WERI-Rb-1 (cell line): ENCODE results near the gene FAM170B.

ENCODE experiments used
- DNase-seq: peaks from one replicate; pipeline ENCODE4 v3.0.0-alpha.2; 2020
- H3K27ac ChIP-seq: fragments of 250-450 bp; sonication (Bioruptor Pico); 2 replicates; pipeline ENCODE4 v1.5.1; 2020; ENCODE audit warnings: mild to moderate bottlenecking, moderate library complexity
- H3K27me3 ChIP-seq: fragments of 250-450 bp; sonication (Bioruptor Pico); 2 replicates; pipeline ENCODE4 v1.5.1; 2021; ENCODE audit warnings: mild to moderate bottlenecking, low read depth, moderate library complexity; ENCODE audit not compliant: insufficient read depth, severe bottlenecking
- H3K36me3 ChIP-seq: fragments of 250-450 bp; sonication (Bioruptor Pico); 2 replicates; pipeline ENCODE4 v1.5.1; 2020; ENCODE audit warnings: mild to moderate bottlenecking, moderate library complexity
- H3K4me3 ChIP-seq: 2 replicates; pipeline ENCODE4 v1.5.1; 2011; ENCODE audit warnings: low read depth, mild to moderate bottlenecking, control low read depth, low read length
- H3K9me3 ChIP-seq: fragments of 250-450 bp; sonication (Bioruptor Pico); 2 replicates; pipeline ENCODE4 v1.5.1; 2021; ENCODE audit warnings: mild to moderate bottlenecking, moderate library complexity; ENCODE audit not compliant: severe bottlenecking
- CTCF ChIP-seq: IDR thresholded peaks from 2 replicates; pipeline ENCODE4 v1.5.1; 2011; ENCODE audit warnings: low read depth, mild to moderate bottlenecking, control low read depth, inconsistent platforms, low read length

Gene FAM170B

GRCh38 chr10:49170632-49171325, 37.0 kb upstream of the FAM170B start:
- Histone ChIP-seq H3K36me3 (no peaks in the 10 kb centered on the region), H3K4me3 (no peak overlapping the region), H3K27ac (no peak overlapping the region), H3K9me3 (no peaks in the 10 kb centered on the region), H3K27me3 (peaks cover 15% of the 10 kb centered on the region)
- no peak for TF ChIP-seq CTCF
- DNase-seq, result no peak

GRCh38 chr10:49169776-49170175, 36.0 kb upstream of the FAM170B start:
- H3K4me3 ChIP-seq, result no peak overlapping the region
- DNase-seq, result no peak
- no peak for TF ChIP-seq CTCF
- peaks cover 15% of the 10 kb centered on the region for H3K27me3 ChIP-seq
- no peaks in the 10 kb centered on the region for H3K9me3 ChIP-seq
- H3K27ac ChIP-seq, result no peak overlapping the region
- H3K36me3 ChIP-seq, result no peaks in the 10 kb centered on the region

- no peak for DNase-seq
- no peaks in the 10 kb centered on the region for H3K9me3 ChIP-seq
- TF ChIP-seq CTCF, result no peak
- peaks cover 15% of the 10 kb centered on the region for H3K27me3 ChIP-seq
- H3K27ac ChIP-seq, result no peak overlapping the region
- H3K36me3 ChIP-seq, result no peaks in the 10 kb centered on the region
- no peak overlapping the region for H3K4me3 ChIP-seq
Measured at GRCh38 chr10:49168831-49169500, 35.1 kb upstream of the FAM170B start.

DNA sequence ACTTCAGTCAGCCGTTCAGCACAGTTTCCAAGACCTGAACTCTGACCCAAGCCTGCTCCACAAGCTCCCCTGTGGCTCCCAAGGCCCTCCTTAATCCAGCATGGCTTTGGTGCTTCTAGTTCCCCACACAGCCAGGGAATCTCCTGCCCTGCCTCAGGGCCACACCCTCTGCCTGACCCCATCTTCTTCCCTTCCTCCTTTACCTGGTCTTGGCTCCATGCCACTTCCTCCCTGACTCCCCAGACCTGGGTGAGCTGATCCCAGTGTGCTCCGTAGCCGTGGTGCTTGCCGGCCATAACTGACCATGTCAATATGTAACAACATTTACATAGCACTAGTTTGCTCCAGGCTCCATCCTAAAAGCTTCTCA, 34.3 kb upstream of the FAM170B start:
- no peak for DNase-seq
- no peaks in the 10 kb centered on the region for H3K36me3 ChIP-seq
- no peak for TF ChIP-seq CTCF
- no peak overlapping the region for H3K27ac ChIP-seq
- no peak overlapping the region for H3K4me3 ChIP-seq
- H3K9me3 ChIP-seq, result no peaks in the 10 kb centered on the region
- peaks cover 10% of the 10 kb centered on the region for H3K27me3 ChIP-seq

DNA sequence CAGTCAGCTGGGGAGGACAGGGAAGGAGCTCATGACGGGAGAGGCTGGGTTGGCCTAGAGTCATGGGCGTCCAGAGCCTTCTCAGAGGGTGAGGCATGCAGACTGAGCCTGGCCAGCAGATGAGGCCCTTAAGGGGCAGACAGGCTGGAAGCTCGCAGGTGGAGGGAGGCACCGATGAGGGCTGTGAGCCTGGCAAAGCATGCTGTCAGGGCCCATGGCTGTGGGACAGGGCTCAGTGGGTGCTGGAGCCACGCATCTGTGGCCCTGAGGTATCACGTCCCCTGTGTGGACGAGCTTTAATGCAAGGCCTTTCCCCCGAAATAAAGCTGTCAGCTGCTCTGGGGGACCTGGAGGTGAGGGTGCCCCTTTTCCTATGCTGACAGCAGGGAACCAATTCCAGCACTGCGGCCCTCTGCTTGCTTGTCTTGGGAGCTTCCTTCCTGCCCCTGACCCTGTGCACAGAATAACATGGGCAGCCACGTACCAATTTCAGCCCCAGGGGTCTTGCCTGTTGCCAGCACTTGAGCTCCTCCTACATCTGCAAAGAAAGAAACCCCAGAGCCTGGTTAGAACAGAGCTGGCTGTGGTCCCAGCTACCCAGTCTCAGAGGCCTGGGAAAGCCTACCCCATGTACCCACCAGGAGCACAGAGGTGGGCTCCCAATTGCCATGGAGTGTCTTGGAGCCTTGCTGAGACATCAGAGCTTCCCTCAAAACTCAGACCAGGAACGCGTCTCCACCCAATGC, 33.8 kb upstream of the FAM170B start:
- no peak for TF ChIP-seq CTCF
- Histone ChIP-seq H3K9me3 (no peaks in the 10 kb centered on the region), H3K4me3 (no peak overlapping the region), H3K36me3 (no peaks in the 10 kb centered on the region), H3K27me3 (peaks cover 10% of the 10 kb centered on the region), H3K27ac (no peak overlapping the region)
- DNase-seq, result no peak
